NCI-H1930 (cell line): ENCODE results near the gene PRKACA.
A peak's percentile ranks its signal among the peaks of the same experiment; 100 is the strongest.
"Not testable (repeated sequence)": the region's sequence is repeated elsewhere in the genome, so short reads cannot be mapped to it uniquely, and the experiment has no call there.

Experiments used
- DNase-seq, 2 experiments: peaks; one replicate each; lab custom pipeline; 2025; lab: John Stamatoyannopoulos, UW

Gene PRKACA

DNA sequence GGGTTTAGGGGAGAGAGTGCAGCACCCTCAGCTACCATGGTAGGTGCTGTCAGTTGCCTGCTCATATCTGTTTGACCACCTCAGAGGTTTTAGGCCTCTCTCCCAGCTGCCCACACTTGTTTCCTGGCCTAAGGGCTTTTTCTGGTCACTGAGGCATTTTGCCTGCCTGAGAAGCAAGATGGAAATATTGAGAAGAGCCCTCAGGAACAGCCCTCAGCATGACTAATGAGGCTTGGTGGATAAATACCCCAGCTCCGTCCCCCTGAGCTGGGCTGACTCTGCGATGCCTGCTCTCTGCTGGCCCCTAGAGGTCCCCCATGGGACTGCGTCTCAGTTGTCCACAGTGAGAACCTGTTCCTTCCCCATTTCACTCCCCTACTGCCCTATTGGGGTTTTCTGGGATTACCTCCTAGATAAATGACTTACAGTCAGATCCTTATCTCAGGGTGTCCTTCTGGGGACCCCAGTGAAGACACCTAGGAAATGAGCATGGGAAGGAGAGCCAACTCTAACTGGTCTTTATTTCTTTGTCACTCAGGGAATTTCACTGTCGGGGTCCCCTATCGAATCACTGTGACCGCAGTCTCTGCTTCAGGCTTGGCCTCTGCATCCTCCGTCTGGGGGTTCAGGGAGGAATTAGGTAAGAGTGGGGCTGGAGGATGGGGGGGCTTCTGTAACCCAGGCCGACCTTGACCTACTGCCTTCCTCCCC, 69.0 kb downstream of the PRKACA start:
- DNase-seq, result peak in 1 of 2 experiments; percentile 13

DNA sequence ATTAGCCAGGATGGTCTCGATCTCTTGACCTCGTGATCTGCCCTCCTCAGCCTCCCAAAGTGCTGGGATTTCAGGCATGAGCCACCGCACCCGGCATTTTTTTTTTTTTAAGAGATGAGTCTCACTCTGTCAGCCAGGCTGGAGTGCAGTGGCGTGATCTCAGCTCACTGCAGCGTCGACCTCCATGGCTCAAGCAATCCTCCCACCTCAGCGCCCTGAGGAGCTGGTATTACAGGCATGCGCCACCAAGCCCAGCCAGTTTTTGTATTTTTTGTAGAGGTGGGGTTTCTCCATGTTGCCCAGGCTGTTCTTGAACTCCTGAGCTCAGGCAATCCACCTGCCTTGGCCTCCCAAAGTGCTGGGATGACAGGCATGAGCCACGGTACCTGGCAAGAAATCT, 69.7 kb downstream of the PRKACA start:
- not testable (repeated sequence) for DNase-seq

DNA sequence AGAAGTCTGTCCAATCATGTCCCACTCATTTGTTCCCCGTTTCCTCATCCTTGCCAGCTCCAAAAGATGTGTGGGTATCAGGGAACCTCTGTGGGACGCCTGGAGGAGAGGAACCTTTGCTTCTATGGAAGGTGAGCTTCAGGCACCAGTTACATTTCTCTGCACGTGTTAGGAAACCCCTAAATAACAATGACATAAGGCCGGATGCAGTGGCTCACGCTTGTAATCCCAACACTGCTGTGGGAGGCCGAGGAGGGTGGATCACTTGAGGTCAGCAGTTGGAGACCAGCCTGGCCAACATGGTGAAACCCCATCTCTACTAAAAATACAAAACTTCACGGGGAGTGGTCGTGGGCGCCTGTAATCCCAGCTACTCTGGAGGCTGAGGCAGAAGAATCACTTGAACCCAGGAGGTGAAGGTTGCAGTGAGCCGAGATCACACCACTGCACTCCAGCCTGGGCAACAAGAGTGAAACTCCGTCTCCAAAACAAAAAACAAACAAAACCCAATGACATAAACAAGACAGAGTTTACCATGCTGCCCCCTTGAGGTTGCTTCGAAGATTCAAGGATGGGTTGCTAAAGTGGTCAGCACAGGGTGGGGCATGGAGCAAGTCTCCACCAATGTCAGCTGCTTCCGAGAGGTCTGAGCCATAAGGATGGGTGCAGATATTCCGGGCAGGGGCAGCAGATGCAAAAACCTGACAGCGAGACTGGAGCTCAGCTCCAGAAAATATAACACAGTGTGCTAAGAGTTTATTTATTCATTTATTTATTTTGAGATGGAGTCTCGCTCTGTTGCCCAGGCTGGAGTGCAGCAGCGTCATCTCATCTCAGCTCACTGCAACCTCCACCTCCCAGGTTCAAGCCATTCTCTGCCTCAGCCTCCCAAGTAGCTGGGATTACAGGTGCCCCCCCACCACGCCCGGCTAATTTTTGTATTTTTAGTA, 74.6 kb downstream of the PRKACA start:
- not testable (repeated sequence) for DNase-seq
